Neural cell (in vitro differentiated cells): ENCODE results near the gene SERPINB10. TPM values are rescaled to one million over a fixed set of nuclear protein-coding genes. Genes with fewer than 3 reads are reported as not detected.

ENCODE experiments used
- H2AFZ ChIP-seq: fragments of 200-600, 300-800 bp; sonication (generic), shearing (Covaris generic); 2 replicates; pipeline ENCODE4 v1.6.0; 2014; ENCODE audit warnings: low read depth, mild to moderate bottlenecking, antibody characterized with exemption, low read length, moderate library complexity
- H3F3A ChIP-seq: fragments of 200-600 bp; shearing (Covaris generic); 2 replicates; pipeline ENCODE4 v1.6.1; 2016; ENCODE audit warnings: mild to moderate bottlenecking, moderate library complexity, mixed read lengths, antibody characterized with exemption, low read length; ENCODE audit not compliant: insufficient read depth, poor library complexity, severe bottlenecking
- H3K27ac ChIP-seq: fragments of 200-600, 300-800 bp; sonication (generic), shearing (Covaris generic); 2 replicates; pipeline ENCODE4 v1.5.1; 2014; ENCODE audit warnings: mild to moderate bottlenecking, low read length, moderate library complexity
- H3K27me3 ChIP-seq: fragments of 300-800, 200-600 bp; sonication (generic), shearing (Covaris generic); 2 replicates; pipeline ENCODE4 v1.6.0; 2014; ENCODE audit warnings: mild to moderate bottlenecking, low read depth, low read length, moderate library complexity; ENCODE audit not compliant: insufficient read depth
- H3K36me3 ChIP-seq: fragments of 300-800, 200-600 bp; sonication (generic), shearing (Covaris generic); 2 replicates; pipeline ENCODE4 v1.5.1; 2014; ENCODE audit warnings: mild to moderate bottlenecking, antibody characterized with exemption, low read length, moderate library complexity; ENCODE audit not compliant: insufficient read depth
- H3K4me2 ChIP-seq: fragments of 300-800, 200-600 bp; sonication (generic), shearing (Covaris generic); 2 replicates; pipeline ENCODE4 v1.6.0; 2014; ENCODE audit warnings: mild to moderate bottlenecking, low read length
- H3K4me3 ChIP-seq: fragments of 300-800, 200-600 bp; sonication (generic), shearing (Covaris generic); 2 replicates; pipeline ENCODE4 v1.5.1; 2014; ENCODE audit warnings: mild to moderate bottlenecking, low read length, moderate library complexity
- H3K79me2 ChIP-seq: fragments of 200-600 bp; shearing (Covaris generic); replicated peaks from 2 replicates; pipeline ENCODE4 v1.6.0; 2014; ENCODE audit warnings: mild to moderate bottlenecking, low read length, moderate library complexity; ENCODE audit not compliant: insufficient read depth
- H3K9ac ChIP-seq: fragments of 300-800, 200-600 bp; sonication (generic), shearing (Covaris generic); 2 replicates; pipeline ENCODE4 v1.6.1; 2016; ENCODE audit warnings: mild to moderate bottlenecking, low read length, mixed read lengths
- H3K9me2 ChIP-seq: fragments of 200-600 bp; shearing (Covaris generic); 2 replicates; pipeline ENCODE4 v1.6.1; 2016; ENCODE audit warnings: mild to moderate bottlenecking, low read length, mixed read lengths; ENCODE audit not compliant: insufficient read depth
- H3K9me3 ChIP-seq: fragments of 200-600, 300-800 bp; sonication (generic), shearing (Covaris generic); 2 replicates; pipeline ENCODE4 v1.6.1; 2016; ENCODE audit warnings: mild to moderate bottlenecking, mixed run types, low read length, moderate library complexity, mixed read lengths
- H4K20me1 ChIP-seq: fragments of 200-600 bp; shearing (Covaris generic); 2 replicates; pipeline ENCODE4 v1.6.1; 2016; ENCODE audit warnings: mild to moderate bottlenecking, mixed run types; ENCODE audit not compliant: insufficient read depth
- EP300 ChIP-seq: fragments of 450-650 bp; conservative IDR thresholded peaks from 2 replicates; pipeline ENCODE4 v1.6.1; 2014; ENCODE audit warnings: antibody characterized with exemption, mild to moderate bottlenecking, moderate library complexity; ENCODE audit not compliant: poor library complexity, severe bottlenecking
- EZH2 ChIP-seq: fragments of 200-600, 300-800 bp; shearing (Covaris generic), sonication (generic); IDR thresholded peaks from 2 replicates; pipeline ENCODE4 v1.6.1; 2014; ENCODE audit warnings: antibody characterized with exemption, low read length, borderline replicate concordance, mild to moderate bottlenecking; ENCODE audit not compliant: insufficient read depth, poor library complexity, severe bottlenecking
- MXI1 ChIP-seq: fragments of 450-650 bp; conservative IDR thresholded peaks from 2 replicates; pipeline ENCODE4 v1.6.1; 2014; ENCODE audit warnings: antibody characterized with exemption, mild to moderate bottlenecking; ENCODE audit not compliant: poor library complexity, severe bottlenecking
- POLR2AphosphoS5 ChIP-seq: IDR thresholded peaks from 2 replicates; pipeline ENCODE4 v1.6.1; 2012
- RAD21 ChIP-seq: fragments of 450-650 bp; conservative IDR thresholded peaks from 2 replicates; pipeline ENCODE4 v1.6.1; 2014; ENCODE audit warnings: antibody characterized with exemption, mild to moderate bottlenecking, moderate library complexity
- SMC3 ChIP-seq: fragments of 450-650 bp; conservative IDR thresholded peaks from 2 replicates; pipeline ENCODE4 v1.6.1; 2014; ENCODE audit warnings: antibody characterized with exemption, mild to moderate bottlenecking, moderate library complexity; ENCODE audit not compliant: poor library complexity
- TAF1 ChIP-seq: IDR thresholded peaks from 2 replicates; pipeline ENCODE4 v1.6.1; 2012; ENCODE audit warnings: low read depth
- polyA plus RNA-seq: library from polyadenylated mRNA; depleted of rRNA; stranded (reverse); fragments of >200 nt; gene quantifications from 2 replicates; pipeline ENCODE4 v1.2.3, GENCODE V29; 2014
- TF ChIP-seq, protein P1 (sequence below): IDR thresholded peaks from 2 replicates; pipeline ENCODE4 v1.6.1; 2012; ENCODE audit warnings: borderline replicate concordance
- TF ChIP-seq, protein P2 (sequence below): fragments of 450-650 bp; IDR thresholded peaks from 2 replicates; pipeline ENCODE4 v1.5.1; 2014; ENCODE audit warnings: antibody characterized with exemption, mild to moderate bottlenecking, moderate library complexity; ENCODE audit not compliant: poor library complexity, severe bottlenecking

SERPINB10 gene
- polyA plus RNA-seq, 1 donor from 2014 or later, result not detected

DNA sequence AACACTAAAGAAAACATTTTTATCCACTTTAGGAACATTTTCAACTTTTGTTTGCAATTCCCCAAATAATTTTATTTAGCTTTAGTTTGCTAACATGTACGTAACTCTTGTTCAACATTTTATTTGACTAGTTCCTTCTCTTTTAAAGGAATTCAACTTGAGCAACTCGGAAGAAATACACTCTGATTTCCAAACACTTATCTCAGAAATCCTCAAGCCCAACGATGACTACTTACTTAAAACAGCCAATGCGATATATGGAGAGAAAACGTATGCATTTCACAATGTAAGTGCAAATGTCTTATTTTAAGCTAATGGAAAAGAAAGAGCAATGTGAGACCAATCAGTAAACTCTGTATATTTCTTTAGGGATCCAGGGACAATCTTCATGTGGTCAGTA is 10.1 kb downstream of the SERPINB10 start:
- Histone ChIP-seq H3K36me3 (no peaks in the 10 kb centered on the region), H3K4me3 (no peak overlapping the region), H3F3A (no peaks in the 10 kb centered on the region), H4K20me1 (no peaks in the 10 kb centered on the region), H3K4me2 (no peak overlapping the region), H3K9me3 (no peaks in the 10 kb centered on the region), H3K9me2 (no peaks in the 10 kb centered on the region), H3K9ac (no peak overlapping the region), H2AFZ (no peak overlapping the region), H3K79me2 (no peaks in the 10 kb centered on the region), H3K27ac (no peak overlapping the region), H3K27me3 (no peaks in the 10 kb centered on the region)
- TF ChIP-seq, protein P1, sequence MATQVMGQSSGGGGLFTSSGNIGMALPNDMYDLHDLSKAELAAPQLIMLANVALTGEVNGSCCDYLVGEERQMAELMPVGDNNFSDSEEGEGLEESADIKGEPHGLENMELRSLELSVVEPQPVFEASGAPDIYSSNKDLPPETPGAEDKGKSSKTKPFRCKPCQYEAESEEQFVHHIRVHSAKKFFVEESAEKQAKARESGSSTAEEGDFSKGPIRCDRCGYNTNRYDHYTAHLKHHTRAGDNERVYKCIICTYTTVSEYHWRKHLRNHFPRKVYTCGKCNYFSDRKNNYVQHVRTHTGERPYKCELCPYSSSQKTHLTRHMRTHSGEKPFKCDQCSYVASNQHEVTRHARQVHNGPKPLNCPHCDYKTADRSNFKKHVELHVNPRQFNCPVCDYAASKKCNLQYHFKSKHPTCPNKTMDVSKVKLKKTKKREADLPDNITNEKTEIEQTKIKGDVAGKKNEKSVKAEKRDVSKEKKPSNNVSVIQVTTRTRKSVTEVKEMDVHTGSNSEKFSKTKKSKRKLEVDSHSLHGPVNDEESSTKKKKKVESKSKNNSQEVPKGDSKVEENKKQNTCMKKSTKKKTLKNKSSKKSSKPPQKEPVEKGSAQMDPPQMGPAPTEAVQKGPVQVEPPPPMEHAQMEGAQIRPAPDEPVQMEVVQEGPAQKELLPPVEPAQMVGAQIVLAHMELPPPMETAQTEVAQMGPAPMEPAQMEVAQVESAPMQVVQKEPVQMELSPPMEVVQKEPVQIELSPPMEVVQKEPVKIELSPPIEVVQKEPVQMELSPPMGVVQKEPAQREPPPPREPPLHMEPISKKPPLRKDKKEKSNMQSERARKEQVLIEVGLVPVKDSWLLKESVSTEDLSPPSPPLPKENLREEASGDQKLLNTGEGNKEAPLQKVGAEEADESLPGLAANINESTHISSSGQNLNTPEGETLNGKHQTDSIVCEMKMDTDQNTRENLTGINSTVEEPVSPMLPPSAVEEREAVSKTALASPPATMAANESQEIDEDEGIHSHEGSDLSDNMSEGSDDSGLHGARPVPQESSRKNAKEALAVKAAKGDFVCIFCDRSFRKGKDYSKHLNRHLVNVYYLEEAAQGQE, result no peak

DNA sequence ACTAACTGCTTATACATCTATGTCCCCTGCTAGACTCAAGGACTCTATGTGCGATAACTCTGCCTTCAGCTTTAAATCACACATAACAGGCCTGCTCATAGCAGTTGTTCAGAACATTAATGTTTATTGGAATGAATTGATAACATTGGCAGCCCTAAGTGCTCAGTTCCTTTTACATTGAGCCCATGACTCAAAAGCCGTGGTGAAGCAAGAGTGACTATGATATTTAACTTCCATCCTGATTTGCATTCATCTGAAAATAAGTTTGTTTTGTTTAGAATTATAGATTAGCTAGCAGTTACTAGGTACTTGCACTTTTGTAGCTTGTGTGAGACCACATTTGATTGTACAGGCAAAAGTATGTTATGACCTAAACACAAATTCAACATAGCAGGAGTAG is 14.3 kb downstream of the SERPINB10 start:
- no peaks in the 10 kb centered on the region for H3K27me3 ChIP-seq
- H3K4me3 ChIP-seq, result no peak overlapping the region
- H3F3A ChIP-seq, result no peaks in the 10 kb centered on the region
- H2AFZ ChIP-seq, result no peak overlapping the region
- no peaks in the 10 kb centered on the region for H3K9me2 ChIP-seq
- H3K4me2 ChIP-seq, result no peak overlapping the region
- no peaks in the 10 kb centered on the region for H3K79me2 ChIP-seq
- TF ChIP-seq EP300 (no peak), EZH2 (no peak), SMC3 (no peak), TAF1 (no peak), MXI1 (no peak), RAD21 (no peak), POLR2AphosphoS5 (no peak)
- TF ChIP-seq, protein P2, sequence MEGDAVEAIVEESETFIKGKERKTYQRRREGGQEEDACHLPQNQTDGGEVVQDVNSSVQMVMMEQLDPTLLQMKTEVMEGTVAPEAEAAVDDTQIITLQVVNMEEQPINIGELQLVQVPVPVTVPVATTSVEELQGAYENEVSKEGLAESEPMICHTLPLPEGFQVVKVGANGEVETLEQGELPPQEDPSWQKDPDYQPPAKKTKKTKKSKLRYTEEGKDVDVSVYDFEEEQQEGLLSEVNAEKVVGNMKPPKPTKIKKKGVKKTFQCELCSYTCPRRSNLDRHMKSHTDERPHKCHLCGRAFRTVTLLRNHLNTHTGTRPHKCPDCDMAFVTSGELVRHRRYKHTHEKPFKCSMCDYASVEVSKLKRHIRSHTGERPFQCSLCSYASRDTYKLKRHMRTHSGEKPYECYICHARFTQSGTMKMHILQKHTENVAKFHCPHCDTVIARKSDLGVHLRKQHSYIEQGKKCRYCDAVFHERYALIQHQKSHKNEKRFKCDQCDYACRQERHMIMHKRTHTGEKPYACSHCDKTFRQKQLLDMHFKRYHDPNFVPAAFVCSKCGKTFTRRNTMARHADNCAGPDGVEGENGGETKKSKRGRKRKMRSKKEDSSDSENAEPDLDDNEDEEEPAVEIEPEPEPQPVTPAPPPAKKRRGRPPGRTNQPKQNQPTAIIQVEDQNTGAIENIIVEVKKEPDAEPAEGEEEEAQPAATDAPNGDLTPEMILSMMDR, result no peak
- TF ChIP-seq, protein P1, result no peak
- H4K20me1 ChIP-seq, result no peaks in the 10 kb centered on the region
- H3K9me3 ChIP-seq, result no peaks in the 10 kb centered on the region
- no peak overlapping the region for H3K27ac ChIP-seq
- H3K36me3 ChIP-seq, result no peaks in the 10 kb centered on the region
- no peak overlapping the region for H3K9ac ChIP-seq
